Measurements from ENCODE around the gene GBA2. TPM values are rescaled to one million over a fixed set of nuclear protein-coding genes. Genes with fewer than 3 reads are reported as not detected.

GBA2 gene
- 58.5 and 60.5 TPM in 2 replicates for total RNA-seq
- polyA plus RNA-seq = 77.5 and 80.2 TPM in 2 replicates

DNA sequence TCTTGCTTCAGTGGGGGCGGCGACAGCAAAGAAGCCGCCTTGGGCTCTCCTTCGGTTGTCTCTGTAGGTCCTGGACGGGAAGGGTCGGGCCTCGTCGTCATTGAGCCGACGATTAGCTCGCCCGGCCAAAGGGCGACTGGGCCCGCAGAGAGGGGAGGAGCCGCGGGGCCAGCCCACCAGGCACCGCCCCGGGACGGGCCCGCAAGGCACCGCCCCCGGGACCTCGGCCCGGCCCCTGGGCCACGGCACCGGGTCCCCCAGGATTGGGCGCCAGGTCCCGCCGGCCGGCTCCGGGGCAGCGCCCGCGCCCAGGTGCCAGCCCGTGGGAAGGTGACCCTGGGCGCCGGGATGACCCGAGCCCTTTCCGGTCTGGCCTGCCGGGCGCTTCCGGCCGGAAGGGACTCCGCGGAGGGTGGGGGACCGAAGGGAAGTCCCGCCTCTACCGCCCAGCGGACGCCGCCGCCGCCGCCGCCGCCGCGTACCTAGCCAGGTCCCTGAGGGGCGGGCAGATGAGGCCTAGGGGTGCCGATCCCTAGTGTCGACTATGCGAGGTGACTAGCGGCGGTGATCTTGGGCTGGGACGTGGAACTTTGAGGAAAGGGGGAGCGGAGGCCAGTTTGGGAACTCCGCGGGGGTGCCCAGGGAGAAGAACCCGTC lies at the start of gene GBA2, which contains the start of gene RGP1:
TSS of gene GBA2 (minus strand) at position 371 of the 657 bp plus-strand sequence. CDS start 524 bp downstream, outside the sequence.
TSS of gene RGP1 (plus strand) at position 430 of the 657 bp plus-strand sequence. CDS start 469 bp downstream, outside the sequence.
- no peak for TF ChIP-seq EZH2phosphoT487 (IDR thresholded peaks at IDR 0.05; ENCODE audit: low read depth, severe bottlenecking, unreplicated experiment)
- no peak for TF ChIP-seq CTCF (IDR thresholded peaks at IDR 0.05; ENCODE audit: poor library complexity)
- no peak for TF ChIP-seq EZH2 (IDR thresholded peaks at IDR 0.05; ENCODE audit: borderline replicate concordance)
- Histone ChIP-seq H3K4me3 (peak within 1 kb of the TSS; percentile 86), H3K79me2 (peaks cover 65% of the 10 kb centered on the region), H3K4me2 (peak within 1 kb of the TSS; percentile 95), H3K36me3 (replicated peaks; ENCODE audit: insufficient read depth, low read depth) (no peaks in the 10 kb centered on the region), H4K20me1 (ENCODE audit: insufficient read depth, poor library complexity, severe bottlenecking) (peaks cover 19% of the 10 kb centered on the region), H3K27me3 (no peaks in the 10 kb centered on the region), H3K9me3 (ENCODE audit: low read depth) (no peaks in the 10 kb centered on the region), H3K27ac (peak within 1 kb of the TSS; percentile 97), H3K4me1 (ENCODE audit: insufficient read depth) (peaks cover 23% of the 10 kb centered on the region), H3K9me2 (replicated peaks; ENCODE audit: insufficient read depth) (no peaks in the 10 kb centered on the region), H2AFZ (peak within 1 kb of the TSS; percentile 76)
- peak; percentile 93 for DNase-seq (ENCODE audit: low spot score)
- under 1% methylated on average over 56 of the region's 69 CpGs for WGBS (ENCODE audit: low lambda C conversion rate, missing lambda C conversion rate)

- no peaks in the 10 kb centered on the region for H3K36me3 ChIP-seq (replicated peaks; ENCODE audit: insufficient read depth, low read depth)
- no peak overlapping the region for H3K27ac ChIP-seq
- DNase-seq (ENCODE audit: low spot score) = no peak
- no peaks in the 10 kb centered on the region for H3K9me2 ChIP-seq (replicated peaks; ENCODE audit: insufficient read depth)
- H3K9me3 ChIP-seq (ENCODE audit: low read depth) = no peaks in the 10 kb centered on the region
- WGBS (ENCODE audit: low lambda C conversion rate, missing lambda C conversion rate) = 95% methylated on average over 6 of the region's 6 CpGs
- H3K4me3 ChIP-seq = no peak overlapping the region
- TF ChIP-seq EZH2phosphoT487 (IDR thresholded peaks at IDR 0.05; ENCODE audit: low read depth, severe bottlenecking, unreplicated experiment) (no peak), CTCF (IDR thresholded peaks at IDR 0.05; ENCODE audit: poor library complexity) (no peak), EZH2 (IDR thresholded peaks at IDR 0.05; ENCODE audit: borderline replicate concordance) (no peak)
- H3K4me1 ChIP-seq (ENCODE audit: insufficient read depth) = peaks cover 6% of the 10 kb centered on the region
- no peak overlapping the region for H3K4me2 ChIP-seq
- H3K27me3 ChIP-seq = no peaks in the 10 kb centered on the region
- H2AFZ ChIP-seq = no peak overlapping the region
- no peaks in the 10 kb centered on the region for H4K20me1 ChIP-seq (ENCODE audit: insufficient read depth, poor library complexity, severe bottlenecking)
- H3K79me2 ChIP-seq = no peaks in the 10 kb centered on the region
Measured at GRCh38 chr9:35797311-35798109, 48.5 kb upstream of the GBA2 start.

DNA sequence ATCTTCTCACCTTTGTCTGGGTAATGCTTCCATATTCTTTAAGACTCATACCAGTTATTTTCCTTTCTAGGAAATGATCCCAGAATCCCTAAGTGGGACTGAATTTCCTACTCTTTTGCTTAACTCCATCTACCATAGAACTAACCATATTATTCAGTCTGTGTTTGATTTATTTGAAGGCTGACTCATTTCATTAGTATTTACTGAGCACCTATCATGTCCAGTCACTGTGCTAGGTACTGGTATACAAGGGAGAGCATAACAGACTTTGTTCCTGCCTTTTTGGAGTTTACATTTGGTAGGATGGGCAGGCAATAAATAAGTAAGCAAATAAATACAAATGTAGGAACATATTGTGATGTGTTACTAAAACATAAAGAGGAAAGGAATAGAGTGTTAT lies 46.7 kb upstream of the GBA2 start:
- no peak overlapping the region for H3K27ac ChIP-seq
- H3K4me1 ChIP-seq (ENCODE audit: insufficient read depth) = peaks cover 11% of the 10 kb centered on the region

More for the DNA sequence above, 46.7 kb upstream of the GBA2 start:
- Histone ChIP-seq H4K20me1 (ENCODE audit: insufficient read depth, poor library complexity, severe bottlenecking) (no peaks in the 10 kb centered on the region), H3K9me2 (replicated peaks; ENCODE audit: insufficient read depth) (no peaks in the 10 kb centered on the region), H3K79me2 (no peaks in the 10 kb centered on the region), H3K36me3 (replicated peaks; ENCODE audit: insufficient read depth, low read depth) (no peaks in the 10 kb centered on the region), H3K27me3 (no peaks in the 10 kb centered on the region), H3K9me3 (ENCODE audit: low read depth) (no peaks in the 10 kb centered on the region), H2AFZ (no peak overlapping the region), H3K4me2 (no peak overlapping the region), H3K4me3 (no peak overlapping the region)
- TF ChIP-seq EZH2phosphoT487 (IDR thresholded peaks at IDR 0.05; ENCODE audit: low read depth, severe bottlenecking, unreplicated experiment) = no peak
- no peak for TF ChIP-seq EZH2 (IDR thresholded peaks at IDR 0.05; ENCODE audit: borderline replicate concordance)
- TF ChIP-seq CTCF (IDR thresholded peaks at IDR 0.05; ENCODE audit: poor library complexity) = no peak
- no peak for DNase-seq (ENCODE audit: low spot score)
